ENCODE measurements around the gene HRH2. TPM values are rescaled to one million over a fixed set of nuclear protein-coding genes. Genes with fewer than 3 reads are reported as not detected.

HRH2 gene, protein sequence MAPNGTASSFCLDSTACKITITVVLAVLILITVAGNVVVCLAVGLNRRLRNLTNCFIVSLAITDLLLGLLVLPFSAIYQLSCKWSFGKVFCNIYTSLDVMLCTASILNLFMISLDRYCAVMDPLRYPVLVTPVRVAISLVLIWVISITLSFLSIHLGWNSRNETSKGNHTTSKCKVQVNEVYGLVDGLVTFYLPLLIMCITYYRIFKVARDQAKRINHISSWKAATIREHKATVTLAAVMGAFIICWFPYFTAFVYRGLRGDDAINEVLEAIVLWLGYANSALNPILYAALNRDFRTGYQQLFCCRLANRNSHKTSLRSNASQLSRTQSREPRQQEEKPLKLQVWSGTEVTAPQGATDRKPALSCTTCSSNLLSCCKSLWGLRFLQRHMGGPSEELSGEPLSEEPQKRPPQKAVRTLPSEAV
- total RNA-seq: not detected in 2 replicates

GRCh38 chr5:175657593-175658271 is at the start of gene HRH2:
Gene HRH2, plus strand, starts transcription at chr5:175658071. Its CDS starts 25,163 bp downstream, at chr5:175683234.

Other genes with a start within 250 kb of the HRH2 start
- gene DRD1, start 213.9 kb upstream of the HRH2 start, total RNA-seq: not detected in 2 replicates
- 96.1 and 122 TPM in 2 replicates for gene SFXN1, start 179.5 kb upstream of the HRH2 start, total RNA-seq
- gene CPLX2, start 213.5 kb downstream of the HRH2 start, total RNA-seq: under 0.01 TPM in 1 of 2 replicates, not detected in the other